Stimulated activated naive CD8-positive, alpha-beta T cell treated with anti-CD3 and anti-CD28 coated beads, Interleukin-15, amount 100 ng/mL, for 72 hours (primary cell): ENCODE measurements around the gene UCN.
"Not testable (repeated sequence)": the region's sequence is repeated elsewhere in the genome, so short reads cannot be mapped to it uniquely, and the experiment has no call there.

Source experiments
- ATAC-seq: fragments of 150-1000 bp; cut with Tn5 transposase; 2 replicates; pipeline ENCODE4 v1.10.0; 2021; ENCODE audit warnings: mild to moderate bottlenecking, moderate library complexity
- DNase-seq, 2 donors: peaks; one replicate each; pipeline ENCODE4 v3.0.0; 2021 to 2022
- H3K27ac Mint-ChIP-seq, 2 donors: one replicate each; pipeline ENCODE4 v1.8.0; 2022; ENCODE audit warnings: mild to moderate bottlenecking in 2 of 2, mixed read lengths in 2 of 2, moderate library complexity in 2 of 2
- H3K27me3 Mint-ChIP-seq: one replicate; pipeline ENCODE4 v1.8.0; 2022; ENCODE audit warnings: mixed read lengths
- H3K4me1 Mint-ChIP-seq: one replicate; pipeline ENCODE4 v1.8.0; 2022; ENCODE audit warnings: mild to moderate bottlenecking, mixed read lengths
- H3K4me3 Mint-ChIP-seq, 2 donors: one replicate each; pipeline ENCODE4 v1.8.0; 2022; ENCODE audit warnings: mild to moderate bottlenecking in 2 of 2, mixed read lengths in 2 of 2, moderate library complexity in 1 of 2
- H3K9me3 Mint-ChIP-seq, 2 donors: one replicate each; pipeline ENCODE4 v1.8.0; 2022; ENCODE audit warnings: mixed read lengths in 2 of 2

The UCN gene

GRCh38 chr2:27305516-27305915 lies 2.7 kb downstream of the UCN start:
- no peak overlapping the region for H3K27ac Mint-ChIP-seq
- H3K27me3 Mint-ChIP-seq: peaks cover 33% of the 10 kb centered on the region
- peak overlapping the region in 1 of 2 donors; percentile 79 for H3K4me3 Mint-ChIP-seq
- DNase-seq (no peak), ATAC-seq (no peak)
- H3K9me3 Mint-ChIP-seq: no peaks in the 10 kb centered on the region
- H3K4me1 Mint-ChIP-seq: peaks cover 22% of the 10 kb centered on the region

- H3K4me3 Mint-ChIP-seq: no peak overlapping the region
- no peaks in the 10 kb centered on the region for H3K9me3 Mint-ChIP-seq
- no peak for DNase-seq
- no peak overlapping the region for H3K27ac Mint-ChIP-seq
- H3K4me1 Mint-ChIP-seq: peaks cover 22% of the 10 kb centered on the region
- ATAC-seq: no peak
- peaks cover 33% of the 10 kb centered on the region for H3K27me3 Mint-ChIP-seq
Measured at GRCh38 chr2:27304488-27305240, 3.6 kb downstream of the UCN start.

GRCh38 chr2:27303093-27304025 lies 4.9 kb downstream of the UCN start:
- peaks cover 22% of the 10 kb centered on the region for H3K4me1 Mint-ChIP-seq
- peak overlapping the region in 1 of 2 donors; percentile 61 for H3K27ac Mint-ChIP-seq
- H3K27me3 Mint-ChIP-seq: peaks cover 43% of the 10 kb centered on the region
- DNase-seq (peak; percentile 37 to 53), ATAC-seq (peak; percentile 58)
- peak overlapping the region; percentile 65 to 69 for H3K4me3 Mint-ChIP-seq
- no peaks in the 10 kb centered on the region for H3K9me3 Mint-ChIP-seq

GRCh38 chr2:27300606-27301005 lies 7.6 kb downstream of the UCN start:
- not testable (repeated sequence) for DNase-seq, H3K9me3 Mint-ChIP-seq, H3K27ac Mint-ChIP-seq, ATAC-seq, H3K4me3 Mint-ChIP-seq, H3K4me1 Mint-ChIP-seq
- H3K27me3 Mint-ChIP-seq: peaks cover 33% of the 10 kb centered on the region

GRCh38 chr2:27298391-27299080 lies 9.7 kb downstream of the UCN start:
- Mint-ChIP-seq H3K4me1 (peaks cover 6% of the 10 kb centered on the region), H3K9me3 (no peaks in the 10 kb centered on the region)
- no peak for ATAC-seq

GRCh38 chr2:27297195-27297594 lies 11.1 kb downstream of the UCN start:
- no peaks in the 10 kb centered on the region for H3K9me3 Mint-ChIP-seq
- no peak overlapping the region for H3K4me3 Mint-ChIP-seq
- no peak for ATAC-seq
- no peak for DNase-seq
- H3K4me1 Mint-ChIP-seq: no peaks in the 10 kb centered on the region
- no peak overlapping the region for H3K27ac Mint-ChIP-seq
- peaks cover 31% of the 10 kb centered on the region for H3K27me3 Mint-ChIP-seq

More at GRCh38 chr2:27298391-27299080, 9.7 kb downstream of the UCN start:
- H3K27ac Mint-ChIP-seq: peak overlapping the region in 1 of 2 donors; percentile 83
- H3K4me3 Mint-ChIP-seq: no peak overlapping the region
- no peak for DNase-seq
- H3K27me3 Mint-ChIP-seq: peaks cover 20% of the 10 kb centered on the region

- no peaks in the 10 kb centered on the region for H3K4me1 Mint-ChIP-seq
- H3K27me3 Mint-ChIP-seq: peaks cover 36% of the 10 kb centered on the region
- no peak overlapping the region for H3K4me3 Mint-ChIP-seq
- ATAC-seq: no peak
- H3K9me3 Mint-ChIP-seq: no peaks in the 10 kb centered on the region
- no peak for DNase-seq
- no peak overlapping the region for H3K27ac Mint-ChIP-seq
Measured at GRCh38 chr2:27296481-27296880, 11.8 kb downstream of the UCN start.

- no peak overlapping the region for H3K4me3 Mint-ChIP-seq
- no peak for DNase-seq
- no peak overlapping the region for H3K27ac Mint-ChIP-seq
- peaks cover 38% of the 10 kb centered on the region for H3K27me3 Mint-ChIP-seq
- no peak for ATAC-seq
- H3K4me1 Mint-ChIP-seq: no peaks in the 10 kb centered on the region
- H3K9me3 Mint-ChIP-seq: no peaks in the 10 kb centered on the region
Measured at GRCh38 chr2:27294928-27295327, 13.3 kb downstream of the UCN start.

GRCh38 chr2:27291865-27292264 lies 16.4 kb downstream of the UCN start:
- H3K27ac Mint-ChIP-seq: peak overlapping the region in 1 of 2 donors; percentile 73
- H3K9me3 Mint-ChIP-seq: no peaks in the 10 kb centered on the region
- H3K4me1 Mint-ChIP-seq: no peaks in the 10 kb centered on the region
- peaks cover 39% of the 10 kb centered on the region for H3K27me3 Mint-ChIP-seq
- no peak for DNase-seq
- H3K4me3 Mint-ChIP-seq: no peak overlapping the region
- no peak for ATAC-seq

GRCh38 chr2:27290549-27290948 lies 17.7 kb downstream of the UCN start:
- H3K4me3 Mint-ChIP-seq: no peak overlapping the region
- no peak for ATAC-seq
- H3K9me3 Mint-ChIP-seq: no peaks in the 10 kb centered on the region
- H3K4me1 Mint-ChIP-seq: no peaks in the 10 kb centered on the region
- no peak for DNase-seq
- no peak overlapping the region for H3K27ac Mint-ChIP-seq
- H3K27me3 Mint-ChIP-seq: peaks cover 32% of the 10 kb centered on the region

GRCh38 chr2:27288610-27289009 lies 19.6 kb downstream of the UCN start:
- DNase-seq (no peak), ATAC-seq (no peak)
- Mint-ChIP-seq H3K4me1 (no peaks in the 10 kb centered on the region), H3K27me3 (peaks cover 32% of the 10 kb centered on the region), H3K4me3 (no peak overlapping the region), H3K27ac (no peak overlapping the region), H3K9me3 (no peaks in the 10 kb centered on the region)

GRCh38 chr2:27285481-27285880 lies 22.8 kb downstream of the UCN start:
- Mint-ChIP-seq H3K4me3 (no peak overlapping the region), H3K27ac (no peak overlapping the region), H3K4me1 (no peaks in the 10 kb centered on the region), H3K9me3 (no peaks in the 10 kb centered on the region), H3K27me3 (peaks cover 32% of the 10 kb centered on the region)
- DNase-seq: no peak
- no peak for ATAC-seq

GRCh38 chr2:27284996-27285395 lies 23.2 kb downstream of the UCN start:
- Mint-ChIP-seq H3K9me3 (no peaks in the 10 kb centered on the region), H3K4me1 (no peaks in the 10 kb centered on the region), H3K4me3 (no peak overlapping the region), H3K27me3 (peaks cover 32% of the 10 kb centered on the region), H3K27ac (no peak overlapping the region)
- ATAC-seq (no peak), DNase-seq (no peak)

GRCh38 chr2:27282892-27283291 lies 25.4 kb downstream of the UCN start:
- Mint-ChIP-seq H3K27me3 (peaks cover 38% of the 10 kb centered on the region), H3K9me3 (no peaks in the 10 kb centered on the region), H3K4me1 (no peaks in the 10 kb centered on the region), H3K27ac (no peak overlapping the region), H3K4me3 (no peak overlapping the region)
- ATAC-seq (no peak), DNase-seq (no peak)

- ATAC-seq (no peak), DNase-seq (no peak)
- Mint-ChIP-seq H3K9me3 (no peaks in the 10 kb centered on the region), H3K4me3 (no peak within 1 kb of the TSS), H3K4me1 (no peaks in the 10 kb centered on the region), H3K27ac (peak within 1 kb of the TSS in 1 of 2 donors; percentile 88), H3K27me3 (peaks cover 37% of the 10 kb centered on the region)
Measured at GRCh38 chr2:27281855-27282559, 26.2 kb downstream of the UCN start, which contains the start of gene TRIM54. TSS of gene TRIM54 (plus strand) at chr2:27282429. CDS start at chr2:27282732, 303 bp downstream.
